K562 (cell line): Measurements from ENCODE around the gene GAMT.

ENCODE experiments used
- BRCA1 ChIP-seq, 2 experiments: fragments of 450-650 bp in 1 of 2; sonication (generic) in 1 of 2; formaldehyde crosslinking in 1 of 2; IDR thresholded peaks; 2 replicates each; pipeline versions ENCODE4 v1.5.0 to v1.6.1; 2017 to 2020; ENCODE audit warnings: mild to moderate bottlenecking in 1 of 2, missing genetic modification reagents in 1 of 2
- FOXK2 ChIP-seq, 2 experiments: fragments of 450-650 bp; IDR thresholded peaks in 1 of 2; conservative IDR thresholded peaks in 1 of 2; 2 replicates each; pipeline ENCODE4 v1.6.1; 2016; ENCODE audit warnings: low read depth in 2 of 2, mild to moderate bottlenecking in 1 of 2
- HMBOX1 ChIP-seq: sonication (generic); IDR thresholded peaks from 2 replicates; pipeline ENCODE4 v1.6.1; 2016
- HMG20B ChIP-seq: fragments of 250-450 bp; sonication (Bioruptor Pico); IDR thresholded peaks from 2 replicates; pipeline ENCODE4 v1.5.0; 2021; ENCODE audit warnings: mild to moderate bottlenecking
- PATZ1 ChIP-seq: fragments of 250-450 bp; sonication (Bioruptor Pico); IDR thresholded peaks from 2 replicates; pipeline ENCODE4 v1.5.0; 2020; ENCODE audit warnings: mild to moderate bottlenecking, borderline replicate concordance
- SMARCE1 ChIP-seq: fragments of 450-650 bp; IDR thresholded peaks from 2 replicates; pipeline ENCODE4 v1.7.1; 2016; ENCODE audit warnings: mild to moderate bottlenecking
- SMC3 ChIP-seq: conservative IDR thresholded peaks from 2 replicates; pipeline ENCODE4 v1.6.1; 2011; ENCODE audit warnings: low read depth, low read length, improper control_type of control experiment; ENCODE audit not compliant: insufficient read depth
- TFAM ChIP-seq: fragments of 250-450 bp; sonication (Bioruptor Pico); conservative IDR thresholded peaks from 2 replicates; pipeline ENCODE4 v1.5.0; 2021; ENCODE audit warnings: mild to moderate bottlenecking, moderate library complexity
- TF ChIP-seq, protein P1 (sequence below): sonication (generic); formaldehyde crosslinking; IDR thresholded peaks from 2 replicates; pipeline ENCODE4 v1.5.0; 2020; ENCODE audit warnings: missing genetic modification reagents

DNA sequence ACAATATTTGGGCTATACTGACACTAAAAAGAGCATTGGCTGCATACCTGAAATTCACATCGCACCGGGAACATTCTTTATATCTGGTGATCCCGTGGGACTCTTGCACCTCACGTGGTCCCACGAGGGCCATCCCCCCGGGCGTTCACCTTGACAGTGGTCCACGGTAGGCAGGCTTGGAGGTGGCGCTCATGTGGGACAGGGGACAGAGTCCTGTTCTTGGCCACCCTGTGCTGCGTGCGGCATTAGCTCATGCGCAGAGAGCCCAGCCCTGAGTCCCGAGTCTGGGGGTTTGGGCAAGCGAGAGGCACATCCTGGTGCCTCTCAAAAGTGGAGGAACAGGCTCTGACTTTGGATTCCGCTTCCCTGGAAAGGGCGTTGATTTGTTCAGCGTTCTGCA is 7.5 kb downstream of the GAMT start:
- no peak for TF ChIP-seq SMC3
- no peak for TF ChIP-seq HMBOX1
- no peak for TF ChIP-seq PATZ1
- TF ChIP-seq HMG20B = no peak
- no peak for TF ChIP-seq BRCA1 (IDR thresholded peaks at IDR 0.05)
- no peak for TF ChIP-seq BRCA1 (CRISPR knock-in tag; IDR thresholded peaks at IDR 0.05)
- TF ChIP-seq, protein P1, sequence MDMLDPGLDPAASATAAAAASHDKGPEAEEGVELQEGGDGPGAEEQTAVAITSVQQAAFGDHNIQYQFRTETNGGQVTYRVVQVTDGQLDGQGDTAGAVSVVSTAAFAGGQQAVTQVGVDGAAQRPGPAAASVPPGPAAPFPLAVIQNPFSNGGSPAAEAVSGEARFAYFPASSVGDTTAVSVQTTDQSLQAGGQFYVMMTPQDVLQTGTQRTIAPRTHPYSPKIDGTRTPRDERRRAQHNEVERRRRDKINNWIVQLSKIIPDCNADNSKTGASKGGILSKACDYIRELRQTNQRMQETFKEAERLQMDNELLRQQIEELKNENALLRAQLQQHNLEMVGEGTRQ (CRISPR knock-in tag) = no peak
- no peak for TF ChIP-seq SMARCE1
- no peak for TF ChIP-seq FOXK2 (conservative IDR thresholded peaks at IDR 0.05 in 1 of 2, IDR thresholded peaks at IDR 0.05 in 1 of 2; ENCODE audit: low read depth in 2 of 2)
- no peak for TF ChIP-seq TFAM (CRISPR knock-in tag)
